Thymus (tissue), 11 donors: Measurements from ENCODE around the gene STX11. TPM values are rescaled to one million over a fixed set of nuclear protein-coding genes. Genes with fewer than 3 reads are reported as not detected.
A peak's percentile ranks its signal among the peaks of the same experiment; 100 is the strongest.

Source experiments
- DNase-seq, 9 donors: peaks; one replicate each; pipeline ENCODE4 v3.0.0-alpha.2; 2013; ENCODE audit warnings: low spot score in 9 of 9, low read depth in 6 of 9, missing footprints in 1 of 9
- H3K27ac ChIP-seq, 2 donors: one replicate each; pipeline ENCODE4 v1.5.1; 2013; ENCODE audit warnings: control low read depth in 1 of 2, low read depth in 1 of 2, low read length in 1 of 2, mild to moderate bottlenecking in 1 of 2, moderate library complexity in 1 of 2
- H3K27me3 ChIP-seq, 2 donors: one replicate each; pipeline ENCODE4 v1.5.1; 2013; ENCODE audit warnings: low read length in 1 of 2; ENCODE audit not compliant: control insufficient read depth in 2 of 2, insufficient read depth in 1 of 2
- H3K36me3 ChIP-seq, 2 donors: one replicate each; pipeline ENCODE4 v1.5.1; 2013; ENCODE audit warnings: low read length in 1 of 2, mild to moderate bottlenecking in 1 of 2, moderate library complexity in 1 of 2; ENCODE audit not compliant: control insufficient read depth in 2 of 2, insufficient read depth in 2 of 2
- H3K4me1 ChIP-seq, 2 donors: one replicate each; pipeline ENCODE4 v1.5.1; 2013; ENCODE audit warnings: low read length in 2 of 2; ENCODE audit not compliant: control insufficient read depth in 2 of 2, insufficient read depth in 2 of 2
- H3K4me3 ChIP-seq, 2 donors: one replicate each; pipeline ENCODE4 v1.5.1; 2013; ENCODE audit warnings: low read length in 2 of 2, control low read depth in 1 of 2, mild to moderate bottlenecking in 1 of 2
- H3K9me3 ChIP-seq, 2 donors: one replicate each; pipeline ENCODE4 v1.5.1; 2013; ENCODE audit warnings: low read length in 1 of 2, mild to moderate bottlenecking in 1 of 2; ENCODE audit not compliant: control insufficient read depth in 2 of 2, insufficient read depth in 1 of 2
- WGBS: extraction: QIAGEN DNeasy Blood & Tissue Kit; methylation state at CpG from one replicate; pipeline ENCODE4 v1.1.7; 2013; 5-methylcytosine and 5-hydroxymethylcytosine counted together
- polyA plus RNA-seq: library from polyadenylated mRNA; stranded (reverse); fragments of 200-250 nt; gene quantifications from one replicate; pipeline ENCODE4 v1.2.3, GENCODE V29; 2013
- total RNA-seq: library from RNA; stranded (reverse); fragments of 120-200 nt; gene quantifications from one replicate; pipeline ENCODE4 v1.2.4, GENCODE V29; 2013
- donor health status: healthy.

STX11 gene
- total and polyA plus RNA-seq, 2 donors: 3.2 to 9.6 TPM

DNA sequence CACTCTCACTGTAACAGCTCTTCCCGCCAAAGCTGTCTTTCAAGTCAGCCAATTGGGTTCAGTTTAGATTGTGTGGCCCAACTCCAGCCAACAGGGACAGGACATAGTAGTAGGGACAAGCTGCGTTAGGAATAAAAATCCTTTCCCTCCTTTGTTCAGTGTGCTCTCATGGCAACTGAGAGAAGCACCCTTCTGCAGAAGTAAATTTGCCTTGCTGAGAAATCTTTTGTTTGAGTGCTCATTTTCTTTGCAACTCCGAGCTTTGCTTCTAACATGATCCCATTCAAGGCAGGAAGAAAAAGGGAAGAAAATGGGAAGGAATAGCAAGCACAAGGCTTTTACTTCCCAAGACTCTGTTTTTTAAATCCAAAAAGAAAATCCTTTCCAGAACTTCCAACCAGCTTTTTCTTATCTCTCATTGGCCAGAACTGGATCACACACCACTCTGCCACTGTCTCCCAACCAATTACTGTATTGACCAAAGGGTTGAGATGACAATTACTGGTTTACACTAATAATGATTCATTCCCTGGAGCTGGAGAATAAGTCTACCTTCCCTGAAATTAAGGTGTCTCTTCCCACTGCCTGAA lies 52.7 kb downstream of the STX11 start:
- Histone ChIP-seq H3K9me3 (peaks cover 2 to 10% of the 10 kb centered on the region in 2 donors), H3K4me3 (no peak overlapping the region), H3K27ac (no peak overlapping the region), H3K36me3 (no peaks in the 10 kb centered on the region), H3K27me3 (no peaks in the 10 kb centered on the region), H3K4me1 (no peaks in the 10 kb centered on the region)
- no peak for DNase-seq
- WGBS: 77% methylated on average over 3 of the region's 3 CpGs

GRCh38 chr6:144211160-144211559 lies 60.8 kb downstream of the STX11 start:
- Histone ChIP-seq H3K27me3 (peaks cover 0 to 3% of the 10 kb centered on the region in 2 donors), H3K4me3 (no peak overlapping the region), H3K4me1 (peaks cover 6 to 11% of the 10 kb centered on the region in 2 donors), H3K36me3 (no peaks in the 10 kb centered on the region), H3K27ac (no peak overlapping the region), H3K9me3 (peaks cover 0 to 13% of the 10 kb centered on the region in 2 donors)
- WGBS: 90% methylated on average over 7 of the region's 7 CpGs
- no peak for DNase-seq

DNA sequence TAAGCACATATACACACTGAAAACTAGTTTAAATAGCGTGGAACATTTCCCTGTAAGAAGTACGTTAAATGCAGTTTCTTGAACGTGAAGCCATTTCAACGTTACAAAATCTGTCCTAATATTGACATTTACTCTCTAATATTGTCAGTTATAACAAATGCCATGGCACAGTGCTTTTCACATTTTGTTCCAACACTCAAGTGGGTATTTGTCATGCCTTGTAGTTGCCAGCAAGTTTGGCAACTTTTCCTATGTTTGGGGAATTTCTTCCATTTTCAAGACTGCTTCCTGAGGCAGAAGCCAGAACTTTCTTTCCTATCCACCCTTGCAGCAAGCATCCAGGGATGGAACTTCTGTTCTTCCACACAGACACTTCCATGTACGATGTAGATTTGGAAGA lies 63.0 kb downstream of the STX11 start:
- H3K4me3 ChIP-seq: no peak overlapping the region
- H3K36me3 ChIP-seq: no peaks in the 10 kb centered on the region
- no peak overlapping the region for H3K27ac ChIP-seq
- H3K27me3 ChIP-seq: peaks cover 0 to 3% of the 10 kb centered on the region in 2 donors
- no peak for DNase-seq
- WGBS: 98% methylated on average over 5 of the region's 5 CpGs
- peaks cover 0 to 22% of the 10 kb centered on the region in 2 donors for H3K9me3 ChIP-seq
- peaks cover 6 to 11% of the 10 kb centered on the region in 2 donors for H3K4me1 ChIP-seq

- Histone ChIP-seq H3K27me3 (peaks cover 0 to 1% of the 10 kb centered on the region in 2 donors), H3K4me1 (peaks cover 6 to 11% of the 10 kb centered on the region in 2 donors), H3K9me3 (peaks cover 0 to 22% of the 10 kb centered on the region in 2 donors), H3K4me3 (no peak overlapping the region), H3K27ac (no peak overlapping the region), H3K36me3 (no peaks in the 10 kb centered on the region)
- DNase-seq: no peak
- 99% methylated on average over 2 of the region's 2 CpGs for WGBS
Observed at GRCh38 chr6:144214029-144214428, 63.7 kb downstream of the STX11 start.

DNA sequence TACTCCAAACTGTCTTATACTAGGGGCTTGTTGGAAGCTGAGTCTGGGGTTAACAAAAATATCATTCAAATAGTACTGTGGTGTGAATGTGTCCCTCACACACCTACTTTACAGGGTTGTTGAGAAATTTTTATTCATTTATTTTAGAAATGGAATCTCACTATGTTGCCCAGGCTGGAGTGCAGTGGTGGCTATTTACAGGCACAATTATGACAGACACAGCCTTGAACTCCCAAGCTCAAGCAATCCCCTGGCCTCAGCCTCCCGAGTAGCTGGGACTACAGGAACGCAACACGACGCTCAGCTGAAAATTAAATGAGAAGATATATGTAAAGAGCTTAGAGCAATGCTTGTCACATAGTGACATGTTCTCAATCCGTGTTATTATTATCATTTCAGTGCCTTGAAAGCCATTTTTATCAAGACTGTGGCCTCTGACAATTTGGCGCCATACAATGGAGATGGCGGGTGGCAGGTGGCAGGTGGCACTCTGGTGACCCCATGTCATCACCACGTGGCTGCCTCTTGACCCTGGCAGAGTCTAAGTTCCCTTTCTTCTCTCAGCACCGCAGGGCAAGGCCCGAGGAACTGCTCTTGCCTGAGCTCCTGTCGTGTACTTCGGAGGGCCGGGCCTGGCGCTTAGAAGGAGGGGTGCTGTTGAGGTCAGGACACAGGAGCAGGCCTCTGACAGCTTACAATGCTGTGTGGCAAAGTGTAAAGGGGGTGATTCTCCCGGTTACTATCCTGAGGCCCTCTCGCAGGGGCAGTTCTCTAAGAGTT lies 64.5 kb downstream of the STX11 start:
- WGBS: 96% methylated on average over 16 of the region's 16 CpGs
- DNase-seq: no peak

DNA sequence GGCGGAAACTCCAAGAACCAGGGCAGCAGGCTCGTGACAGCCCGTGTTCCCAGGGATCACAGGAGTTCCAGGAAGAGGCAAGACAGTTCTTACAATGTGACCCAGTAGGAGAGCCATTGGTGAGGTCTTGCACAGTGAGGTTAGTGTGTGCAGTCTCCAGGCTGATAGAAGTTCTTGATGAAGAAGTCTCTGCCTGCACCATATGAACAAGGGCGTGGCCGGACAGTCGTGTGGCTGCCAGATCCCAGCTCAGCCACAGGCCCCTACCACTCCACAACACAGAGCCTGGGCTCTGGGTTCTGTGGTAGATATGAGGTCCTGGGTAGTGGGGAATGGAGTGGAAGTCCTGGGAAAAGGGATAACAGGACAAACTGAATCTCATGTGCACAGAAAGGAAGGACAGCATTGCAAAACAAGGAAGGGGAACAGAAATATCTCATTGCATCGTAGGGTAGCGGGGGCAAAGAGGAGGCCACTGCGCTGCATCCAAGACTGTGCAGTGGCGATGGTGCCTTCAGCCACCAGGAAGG lies 65.2 kb downstream of the STX11 start:
- H3K27me3 ChIP-seq: no peaks in the 10 kb centered on the region
- 54% methylated on average over 10 of the region's 10 CpGs for WGBS
- peak in 3 of 9 donors; percentile 8 to 19 (median 18) for DNase-seq

More for the DNA sequence above, 64.5 kb downstream of the STX11 start:
- H3K27ac ChIP-seq: peak overlapping the region in 1 of 2 donors; percentile 15
- peaks cover 6 to 11% of the 10 kb centered on the region in 2 donors for H3K4me1 ChIP-seq
- H3K4me3 ChIP-seq: peak overlapping the region in 1 of 2 donors; percentile 83
- H3K9me3 ChIP-seq: peaks cover 0 to 22% of the 10 kb centered on the region in 2 donors
- H3K36me3 ChIP-seq: no peaks in the 10 kb centered on the region
- no peaks in the 10 kb centered on the region for H3K27me3 ChIP-seq

GRCh38 chr6:144215932-144216667 lies 65.8 kb downstream of the STX11 start:
- H3K4me3 ChIP-seq: peak overlapping the region; percentile 80 to 83
- DNase-seq: peak; percentile 91 to 98 (median 93)
- peaks cover 6 to 11% of the 10 kb centered on the region in 2 donors for H3K4me1 ChIP-seq
- H3K36me3 ChIP-seq: no peaks in the 10 kb centered on the region
- H3K27ac ChIP-seq: peak overlapping the region; percentile 96 to 98
- WGBS: under 1% methylated on average over 61 of the region's 61 CpGs
- H3K9me3 ChIP-seq: peaks cover 0 to 22% of the 10 kb centered on the region in 2 donors
- H3K27me3 ChIP-seq: no peaks in the 10 kb centered on the region

More for the DNA sequence above, 65.2 kb downstream of the STX11 start:
- H3K4me3 ChIP-seq: peak overlapping the region; percentile 80 to 83
- H3K4me1 ChIP-seq: peaks cover 6 to 11% of the 10 kb centered on the region in 2 donors
- peak overlapping the region; percentile 96 to 98 for H3K27ac ChIP-seq
- no peaks in the 10 kb centered on the region for H3K36me3 ChIP-seq
- peaks cover 0 to 22% of the 10 kb centered on the region in 2 donors for H3K9me3 ChIP-seq

DNA sequence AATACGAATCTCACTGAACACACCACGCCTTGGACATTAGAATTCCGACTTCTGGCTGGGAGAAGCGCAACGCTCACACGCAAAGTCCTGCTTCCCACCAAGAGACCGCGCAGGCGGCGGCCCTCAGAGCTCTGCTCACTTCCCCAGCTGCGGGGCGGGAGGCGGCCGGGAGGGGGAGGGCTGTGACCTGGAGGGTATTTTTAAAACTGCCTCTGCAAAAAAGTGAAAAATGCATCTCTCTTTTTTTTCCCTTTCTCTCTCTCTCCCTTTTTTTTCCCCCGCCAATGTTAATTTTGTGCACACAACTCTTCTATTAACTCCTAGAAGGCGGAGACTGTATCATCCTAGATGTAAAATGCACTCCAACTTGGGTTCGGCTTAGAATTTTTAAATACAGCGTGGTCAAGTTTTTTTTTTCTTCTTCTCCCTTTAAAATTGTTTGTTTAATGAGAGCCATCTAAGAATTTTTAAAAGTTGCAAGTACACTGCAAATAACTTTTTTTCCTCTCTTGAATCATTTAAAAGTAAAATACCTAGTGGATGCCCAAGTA lies 66.4 kb downstream of the STX11 start:
- no peaks in the 10 kb centered on the region for H3K27me3 ChIP-seq
- H3K4me3 ChIP-seq: peak overlapping the region; percentile 80 to 83
- no peaks in the 10 kb centered on the region for H3K36me3 ChIP-seq
- WGBS: 11% methylated on average over 18 of the region's 18 CpGs
- H3K9me3 ChIP-seq: peaks cover 0 to 22% of the 10 kb centered on the region in 2 donors
- H3K4me1 ChIP-seq: peaks cover 6 to 11% of the 10 kb centered on the region in 2 donors
- H3K27ac ChIP-seq: peak overlapping the region; percentile 96 to 98
- peak in 1 of 9 donors; percentile 2 for DNase-seq
